Stimulated activated CD4-positive, alpha-beta T cell treated with anti-CD3 and anti-CD28 coated beads, Interleukin-2, amount 100 ng/mL, for 48 hours (primary cell): ENCODE measurements around the gene ASTN1.

ENCODE experiments used
- DNase-seq, 2 donors: peaks; one replicate each; pipeline ENCODE4 v3.0.0-alpha.2; 2020

Gene ASTN1

GRCh38 chr1:177024623-177025022 is 139.9 kb downstream of the ASTN1 start:
- DNase-seq: no peak

DNA sequence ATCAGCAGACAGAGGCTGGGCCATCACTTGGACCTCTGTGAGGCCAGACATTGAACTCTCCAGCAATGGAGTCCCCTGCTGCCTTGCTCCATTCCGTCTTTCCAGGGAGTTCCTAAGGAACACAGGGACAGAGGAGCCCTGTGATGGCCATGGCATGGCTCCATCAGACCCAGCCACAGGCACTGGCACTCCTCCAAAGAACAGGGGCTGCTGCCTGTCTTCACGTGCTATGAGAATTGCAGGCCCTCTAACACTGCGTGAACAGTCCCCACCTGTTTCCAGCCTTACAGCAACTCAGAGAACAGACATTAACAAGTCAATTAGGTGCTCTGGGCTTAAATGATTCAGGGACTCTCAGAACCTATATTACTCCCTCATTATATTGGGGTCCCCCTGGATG is 140.8 kb downstream of the ASTN1 start:
- no peak for DNase-seq

GRCh38 chr1:177023249-177023648 is 141.3 kb downstream of the ASTN1 start:
- DNase-seq: no peak

- DNase-seq: no peak
Measured at GRCh38 chr1:177021687-177022086, 142.8 kb downstream of the ASTN1 start.

GRCh38 chr1:177020851-177021589 is 143.5 kb downstream of the ASTN1 start:
- no peak for DNase-seq

GRCh38 chr1:177017287-177017852 is 147.1 kb downstream of the ASTN1 start:
- no peak for DNase-seq

DNA sequence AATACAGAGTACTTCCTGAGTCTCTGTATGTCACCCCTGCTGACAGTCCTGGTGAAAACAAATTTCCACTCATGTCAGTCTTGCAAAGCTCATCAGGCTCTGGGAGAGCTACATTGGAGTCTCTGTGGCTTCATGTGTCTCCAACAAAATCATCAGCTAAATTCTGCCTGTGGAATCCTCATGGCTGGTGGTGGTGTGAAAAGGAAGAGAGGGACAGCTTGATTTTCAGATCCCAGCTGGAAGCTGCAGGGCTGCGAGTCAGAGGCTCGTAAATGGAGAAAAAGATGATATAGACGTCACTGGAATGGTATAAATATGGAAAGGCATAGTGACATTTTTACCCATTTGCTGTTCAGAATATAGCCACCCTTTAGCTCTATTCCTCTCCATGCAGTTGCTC is 150.2 kb downstream of the ASTN1 start:
- no peak for DNase-seq

GRCh38 chr1:177012342-177012925 is 152.1 kb downstream of the ASTN1 start:
- no peak for DNase-seq

GRCh38 chr1:177011508-177011907 is 153.0 kb downstream of the ASTN1 start:
- no peak for DNase-seq

DNA sequence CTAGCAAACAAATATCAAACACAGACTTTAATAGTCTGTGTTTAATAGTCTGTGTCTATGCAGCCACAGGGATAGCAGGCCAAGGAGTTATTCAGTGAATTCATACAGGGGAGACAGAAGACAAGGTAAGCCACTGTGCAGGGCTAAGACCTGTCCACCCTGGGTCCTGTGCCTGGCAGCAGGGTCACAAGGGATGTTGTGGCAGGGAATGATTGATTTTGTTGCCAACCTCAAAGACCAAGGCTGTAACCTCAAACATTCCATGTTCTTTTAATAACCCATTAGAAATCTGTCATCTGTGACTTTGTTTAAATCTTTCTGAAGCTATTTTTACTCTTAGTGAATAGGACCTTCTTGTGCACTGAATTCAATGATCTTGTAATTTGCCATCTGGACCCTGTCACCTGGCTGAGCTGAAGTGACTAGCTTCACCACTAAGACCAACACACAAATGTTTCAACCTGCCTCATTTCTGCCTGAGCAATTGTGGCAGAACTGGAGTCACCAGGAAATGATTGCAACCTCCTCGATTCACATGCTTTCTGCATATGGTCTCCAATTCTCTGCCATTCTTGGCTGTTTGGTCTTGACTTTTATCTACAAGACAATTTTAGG is 154.2 kb downstream of the ASTN1 start:
- DNase-seq: no peak

DNA sequence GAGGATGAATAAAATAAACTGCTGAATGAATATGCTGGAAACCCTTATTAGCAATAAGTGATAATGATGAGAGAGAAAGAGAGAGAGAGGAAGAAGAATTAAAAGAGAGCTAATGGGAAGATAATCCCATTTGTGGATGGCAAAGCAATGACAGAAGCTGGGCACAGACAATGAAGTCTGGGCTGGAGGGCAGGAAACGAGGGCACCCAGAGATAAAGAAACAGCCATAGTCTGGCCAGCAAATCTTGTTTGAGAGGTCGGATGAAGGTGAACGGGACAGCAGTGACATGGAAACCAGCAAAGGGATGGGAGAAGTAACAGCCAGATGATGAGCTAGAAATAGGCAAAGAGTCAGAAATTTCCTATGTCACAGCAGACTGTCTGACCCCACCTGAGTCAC is 155.9 kb downstream of the ASTN1 start:
- no peak for DNase-seq

GRCh38 chr1:177007437-177008161 is 156.9 kb downstream of the ASTN1 start:
- no peak for DNase-seq

GRCh38 chr1:177002891-177003290 is 161.6 kb downstream of the ASTN1 start:
- no peak for DNase-seq

DNA sequence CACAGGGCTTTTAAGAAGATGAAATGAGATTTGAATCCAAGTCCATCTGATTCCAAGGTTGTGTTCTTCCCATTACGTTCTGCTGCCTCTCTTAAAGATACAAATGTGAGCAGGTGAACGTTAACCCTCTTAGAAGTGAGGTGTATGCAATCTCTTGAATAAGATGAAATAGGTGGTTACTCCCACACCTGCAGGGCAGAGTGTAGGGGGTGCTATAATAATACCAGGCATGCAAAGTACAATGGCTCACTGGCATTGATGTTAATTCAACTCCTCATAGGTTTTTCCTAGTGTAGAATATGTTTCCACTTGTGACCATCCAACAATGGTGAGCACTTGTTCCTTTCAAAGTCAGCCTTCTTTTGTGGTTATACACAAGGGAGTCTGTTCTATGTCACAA is 163.0 kb downstream of the ASTN1 start:
- DNase-seq: no peak

DNA sequence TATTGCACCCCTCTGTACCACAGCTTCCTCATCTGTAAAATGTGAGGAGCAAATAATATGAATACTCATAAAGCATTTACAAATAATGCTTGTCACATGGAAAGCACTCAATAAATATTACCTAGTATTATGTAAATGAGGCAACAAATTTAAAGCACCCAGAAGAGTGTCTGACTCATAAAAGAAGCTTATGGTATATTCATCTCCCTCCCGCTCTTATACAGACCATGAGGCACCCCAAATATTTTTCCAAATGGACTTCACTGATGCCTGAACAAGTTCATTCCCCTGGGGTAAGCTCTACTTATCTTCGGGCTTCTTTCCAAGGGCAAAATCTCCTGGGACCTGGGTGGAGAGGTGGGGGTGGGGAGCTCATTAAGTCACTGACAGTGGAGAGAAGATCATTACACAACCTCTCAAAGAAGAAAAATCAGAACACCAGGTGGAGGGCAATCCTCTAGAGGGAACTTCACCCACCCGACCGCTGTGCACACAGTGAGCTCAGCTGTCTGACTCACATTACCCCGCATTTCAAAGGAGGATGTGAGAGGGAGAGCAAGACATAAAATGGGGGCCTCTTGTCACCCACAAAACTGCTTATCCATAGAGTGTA is 166.2 kb downstream of the ASTN1 start:
- DNase-seq: no peak

- no peak for DNase-seq
Measured at GRCh38 chr1:176996456-176997090, 167.9 kb downstream of the ASTN1 start.

DNA sequence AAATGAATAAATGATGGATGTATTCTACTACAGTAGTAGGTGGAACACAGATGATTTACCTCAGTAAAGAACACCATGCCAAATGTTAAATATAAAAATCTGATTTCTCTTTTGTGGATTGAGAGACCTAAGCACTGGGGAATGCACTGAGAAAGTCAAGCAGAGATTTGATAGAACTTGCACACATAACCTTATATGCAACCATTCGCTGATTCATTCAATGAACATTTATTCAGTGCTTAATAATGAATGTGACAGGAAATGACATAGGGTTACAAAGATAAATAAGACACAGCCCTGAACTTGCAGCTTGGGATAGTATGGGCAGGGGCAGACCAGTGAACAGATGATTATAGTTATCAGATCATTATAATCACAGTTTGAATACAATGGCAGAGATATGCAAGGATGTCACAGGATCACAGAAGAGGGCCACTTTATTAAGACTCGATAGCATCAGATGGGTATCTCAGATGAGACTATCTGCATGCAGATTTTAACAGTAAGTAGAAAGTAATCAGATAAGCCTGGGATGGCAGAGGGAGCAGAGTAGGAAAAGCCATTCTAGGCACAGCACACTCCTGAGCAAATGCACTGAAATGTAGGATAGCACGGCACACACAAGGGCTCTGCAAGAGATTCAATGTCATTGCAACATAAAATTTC is 169.4 kb downstream of the ASTN1 start:
- no peak for DNase-seq

DNA sequence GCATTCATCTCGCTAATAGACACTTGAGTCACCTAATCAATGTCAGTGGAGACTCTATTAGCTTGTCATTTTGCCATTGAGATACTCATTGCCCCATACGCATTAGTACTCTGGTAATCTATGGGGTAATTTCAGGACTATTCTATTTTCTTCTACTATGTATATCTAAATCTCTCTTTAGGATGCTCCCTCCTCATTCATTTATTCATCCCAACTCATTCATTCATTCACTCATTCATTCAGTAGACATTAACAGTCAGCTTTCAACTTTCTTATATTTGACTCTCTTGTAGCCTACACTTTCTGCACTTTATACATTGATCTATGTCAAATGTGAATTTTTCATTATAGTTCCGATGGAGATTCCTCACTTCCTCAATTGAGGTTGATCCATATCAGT is 170.9 kb downstream of the ASTN1 start:
- no peak for DNase-seq

GRCh38 chr1:176989754-176990153 is 174.8 kb downstream of the ASTN1 start:
- no peak for DNase-seq

DNA sequence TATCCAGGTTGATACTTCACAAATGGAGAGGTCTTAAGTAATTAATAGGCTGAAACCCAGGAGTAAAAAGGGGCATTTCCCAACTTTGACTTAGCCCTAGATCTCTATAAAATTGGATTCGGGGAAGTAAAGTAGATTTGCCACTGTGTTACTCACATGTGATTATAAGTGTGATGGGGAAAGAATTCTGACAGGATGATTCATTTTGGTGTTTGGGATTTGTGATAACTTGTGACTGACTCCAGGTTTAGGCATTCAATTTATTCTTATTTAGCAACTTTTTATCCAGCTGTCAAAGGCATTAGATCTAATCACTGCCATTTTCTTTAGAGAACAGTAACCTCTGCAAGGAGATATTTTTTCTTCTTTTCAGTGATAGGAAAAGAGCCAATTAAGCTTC is 175.5 kb downstream of the ASTN1 start:
- DNase-seq: no peak

GRCh38 chr1:176987016-176987415 is 177.5 kb downstream of the ASTN1 start:
- no peak for DNase-seq

GRCh38 chr1:176983731-176984130 is 180.8 kb downstream of the ASTN1 start:
- no peak for DNase-seq
